HG02981 (cell line): Measurements from ENCODE around the gene IFT52.
A peak's percentile ranks its signal among the peaks of the same experiment; 100 is the strongest.
"Not testable (repeated sequence)": the region's sequence is repeated elsewhere in the genome, so short reads cannot be mapped to it uniquely, and the experiment has no call there.

Experiments
- ATAC-seq: cut with Tn5 transposase; IDR thresholded peaks from one replicate; pipeline ENCODE4 v1.9.1; 2021; ENCODE audit warnings: mild to moderate bottlenecking, moderate library complexity; ENCODE audit not compliant: unreplicated experiment

Gene IFT52

DNA sequence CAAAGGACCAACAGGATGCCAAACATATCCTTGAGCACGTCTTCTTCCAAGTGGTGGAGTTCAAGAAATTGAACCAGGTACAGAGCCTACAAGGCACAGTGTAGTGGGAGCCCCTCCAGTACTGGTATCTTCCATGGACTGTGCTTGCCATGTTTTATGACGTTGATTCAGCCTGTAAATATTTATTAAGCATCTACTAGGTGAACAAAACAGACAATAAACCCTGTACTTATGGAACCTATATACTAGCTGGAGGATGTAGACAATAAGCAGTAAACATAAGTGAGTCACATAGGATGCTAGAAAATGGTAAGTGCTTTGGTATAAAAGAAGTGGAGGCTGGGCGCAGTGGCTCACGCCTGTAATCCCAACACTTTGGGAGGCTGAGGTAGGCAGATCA lies 51.8 kb downstream of the IFT52 start:
- ATAC-seq: no peak

DNA sequence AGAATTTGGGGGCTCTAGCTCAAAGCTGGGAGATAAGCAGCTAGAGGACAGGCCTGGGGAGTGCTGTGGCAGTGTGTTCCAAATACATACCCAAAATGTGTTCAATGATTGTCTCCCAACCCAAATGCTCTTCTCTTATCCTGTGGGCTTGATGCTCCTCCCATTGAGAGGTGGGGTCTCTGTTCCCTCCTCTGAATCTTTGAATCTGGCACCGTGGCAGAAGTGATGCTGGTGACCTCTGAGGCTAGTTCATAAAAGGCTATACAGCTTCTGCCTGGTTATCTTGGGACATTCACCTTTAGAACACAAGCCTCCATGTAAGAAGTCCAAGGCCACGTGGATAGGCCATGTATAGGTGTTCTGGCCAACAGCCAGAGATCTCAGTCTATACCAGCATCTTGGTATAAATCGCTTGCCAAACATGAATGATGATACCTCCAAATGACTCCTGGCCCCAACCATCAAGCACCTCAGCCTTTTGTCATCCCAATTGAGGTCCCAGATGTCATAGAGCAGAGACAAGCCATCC lies 60.3 kb downstream of the IFT52 start:
- no peak for ATAC-seq

DNA sequence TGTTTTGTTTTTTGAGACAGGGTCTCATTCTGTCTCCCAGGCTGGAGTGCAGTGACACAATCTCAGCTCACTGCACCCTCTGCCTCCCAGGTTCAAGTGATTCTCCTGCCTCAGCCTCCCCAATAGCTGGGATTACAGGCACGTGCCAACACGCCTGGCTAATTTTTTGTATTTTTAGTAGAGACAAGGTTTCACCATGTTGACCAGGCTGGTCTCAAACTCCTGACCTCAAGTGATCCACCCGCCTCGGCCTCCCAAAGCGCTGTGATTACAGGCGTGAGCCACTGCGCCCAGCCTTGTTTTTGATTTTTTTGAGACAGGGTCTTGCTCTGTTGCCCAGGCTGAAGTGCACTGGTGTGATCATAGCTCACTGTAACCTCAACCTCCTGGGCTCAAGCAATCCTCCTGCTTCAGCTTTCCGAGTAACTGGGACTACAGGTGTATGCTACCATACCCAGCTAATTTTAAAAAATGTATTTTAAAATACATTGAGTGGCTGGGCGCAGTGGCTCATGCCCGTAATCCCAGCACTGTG lies 61.0 kb downstream of the IFT52 start:
- not testable (repeated sequence) for ATAC-seq

DNA sequence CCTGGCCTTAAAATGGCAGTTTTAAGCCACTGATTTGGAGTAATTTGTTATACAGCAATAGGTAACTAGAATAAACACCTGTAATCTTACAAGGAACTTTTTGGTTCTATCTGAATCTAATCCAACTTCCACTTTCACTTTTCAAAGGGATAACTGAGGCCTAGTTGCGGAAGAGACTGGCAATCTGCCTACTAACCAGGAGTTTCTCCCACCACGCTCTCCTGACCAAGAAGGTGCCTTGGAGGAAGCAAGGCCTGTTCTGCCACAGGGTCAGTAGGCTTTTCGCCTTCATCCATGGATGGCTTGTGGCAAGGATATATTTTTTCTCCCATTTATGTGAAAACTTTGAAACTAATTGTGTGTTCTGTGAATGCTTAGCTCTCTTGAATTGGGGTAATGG lies 63.2 kb downstream of the IFT52 start:
- no peak for ATAC-seq

DNA sequence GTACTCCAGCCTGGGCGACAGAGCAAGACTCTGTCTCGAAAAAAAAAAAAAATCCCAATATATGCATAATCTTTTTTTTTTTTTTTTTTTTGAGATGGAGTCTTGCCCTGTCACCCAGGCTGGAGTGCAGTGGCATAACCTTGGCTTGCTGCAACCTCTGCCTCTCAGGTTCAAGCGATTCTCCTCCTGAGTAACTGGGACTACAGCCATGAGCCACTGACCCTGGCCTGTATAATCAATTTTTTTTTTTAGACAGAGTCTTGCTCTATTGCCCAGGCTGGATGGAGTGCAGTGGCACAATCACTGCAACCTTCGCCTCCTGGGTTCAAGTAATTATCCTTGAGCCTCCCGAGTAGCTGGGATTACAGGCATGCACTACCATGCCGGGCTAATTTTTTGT lies 64.4 kb downstream of the IFT52 start:
- ATAC-seq: not testable (repeated sequence)

DNA sequence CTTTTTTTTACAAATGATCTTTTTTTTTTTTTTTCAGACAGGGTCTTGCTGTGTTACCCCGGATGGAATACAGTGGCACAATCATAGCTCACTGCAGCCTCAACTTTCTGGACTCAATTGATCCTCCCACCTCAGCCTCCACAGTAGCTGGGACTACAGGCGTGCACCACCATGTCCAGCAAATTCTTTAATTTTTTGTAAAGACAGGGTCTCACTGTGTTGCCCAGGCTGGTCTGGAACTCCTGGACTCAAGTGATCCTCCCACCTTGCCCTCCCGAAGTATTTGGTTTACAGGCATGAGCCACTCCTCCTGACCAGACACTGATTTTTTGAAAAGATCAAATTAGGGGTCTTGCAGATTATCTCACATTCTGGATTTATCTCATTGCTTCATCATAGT lies 65.2 kb downstream of the IFT52 start:
- no peak for ATAC-seq

DNA sequence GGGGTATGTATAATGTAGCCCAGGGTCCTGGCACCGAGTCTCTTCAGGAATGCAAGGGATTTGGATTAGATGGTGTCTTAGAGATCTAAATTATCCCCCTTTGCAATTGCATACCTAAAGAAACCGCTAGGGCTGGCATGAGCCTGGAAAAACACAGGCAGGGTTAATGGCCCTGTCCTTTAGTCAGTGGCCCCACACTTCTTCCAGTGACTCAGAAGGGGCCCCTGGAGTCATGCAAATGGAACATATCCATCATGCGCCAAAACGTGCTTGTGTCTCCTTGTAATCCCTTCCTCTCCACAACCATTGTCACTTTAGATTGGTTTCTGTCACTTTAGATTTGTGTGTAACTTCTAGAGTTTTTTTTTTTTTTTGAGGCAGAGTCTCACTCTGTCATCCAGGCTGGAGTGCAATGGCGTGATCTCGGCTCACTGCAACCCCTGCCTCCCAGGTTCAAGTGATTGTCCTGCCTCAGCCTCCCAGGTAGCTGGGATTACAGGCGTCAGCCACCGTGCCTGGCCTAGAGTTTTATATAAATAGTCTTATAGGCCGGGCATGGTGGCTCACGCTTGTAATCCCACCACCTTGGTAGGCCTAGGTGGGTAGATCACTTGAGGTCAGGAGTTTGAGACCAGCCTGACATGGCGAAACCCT lies 67.5 kb downstream of the IFT52 start:
- peak; percentile 4 for ATAC-seq

DNA sequence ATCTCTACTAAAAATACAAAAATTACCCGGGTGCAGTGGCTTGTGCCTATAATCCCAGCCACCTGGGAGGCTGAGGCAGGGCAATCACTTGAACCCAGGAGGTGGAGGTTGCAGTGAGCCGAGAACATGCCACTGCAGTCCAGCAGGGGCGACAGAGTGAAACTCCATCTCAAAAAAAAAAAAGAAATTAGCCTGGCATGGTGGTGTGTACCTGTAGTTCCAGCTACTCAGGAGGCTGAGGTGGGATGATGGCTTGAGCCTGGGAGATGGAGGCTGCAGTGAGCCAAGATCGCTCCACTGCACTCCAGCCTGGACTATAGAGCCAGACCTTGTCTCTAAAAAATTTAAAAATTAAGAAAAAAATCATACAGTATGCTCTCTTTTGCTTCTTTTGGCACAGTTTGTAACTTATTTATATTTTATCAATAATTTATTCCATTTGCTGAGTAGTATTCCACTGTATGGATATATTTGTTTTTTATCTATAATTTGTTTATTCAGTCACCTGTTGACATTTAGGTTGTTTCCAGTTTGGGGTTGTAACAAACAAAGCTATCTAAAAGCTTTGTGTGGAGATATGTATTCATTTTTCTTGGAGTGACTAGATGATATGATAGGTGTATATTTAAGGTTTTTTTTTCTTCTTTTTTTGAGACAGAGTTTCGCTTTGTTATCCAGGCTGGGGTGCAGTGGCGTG lies 68.1 kb downstream of the IFT52 start:
- no peak for ATAC-seq

DNA sequence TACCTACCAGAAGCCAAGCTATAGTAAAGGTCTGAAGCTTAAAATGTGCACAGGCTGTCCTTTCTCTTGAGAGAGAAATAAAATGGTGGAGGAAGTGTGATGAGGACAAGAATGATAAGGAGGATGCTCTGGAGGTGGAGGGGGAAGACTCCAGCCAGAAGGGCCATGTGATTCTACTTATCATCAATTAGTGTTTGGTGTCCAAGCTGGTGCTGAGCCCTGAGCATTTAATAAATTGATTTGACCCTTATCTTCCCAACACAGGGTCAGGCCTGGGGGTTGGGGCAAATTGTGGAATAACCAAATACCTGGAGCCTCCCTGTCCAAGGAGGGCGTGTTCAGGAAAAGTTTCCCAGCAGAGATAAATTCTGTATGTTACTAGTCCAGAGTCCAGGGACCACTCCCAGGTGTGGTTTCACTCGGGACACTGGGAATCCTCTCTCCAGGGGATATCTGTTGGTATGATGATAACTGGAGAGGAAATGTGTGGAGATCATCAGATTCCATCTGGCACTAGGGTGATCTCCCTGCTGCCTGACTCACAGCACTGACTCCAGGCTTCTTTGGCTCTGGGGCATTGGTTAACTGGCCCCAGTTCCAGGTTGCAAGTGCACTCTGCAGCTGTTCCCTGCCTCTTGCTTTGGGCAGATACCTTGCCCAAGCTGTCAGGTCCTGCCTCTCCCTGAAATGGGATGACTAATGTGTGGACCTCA lies 72.4 kb downstream of the IFT52 start:
- no peak for ATAC-seq

DNA sequence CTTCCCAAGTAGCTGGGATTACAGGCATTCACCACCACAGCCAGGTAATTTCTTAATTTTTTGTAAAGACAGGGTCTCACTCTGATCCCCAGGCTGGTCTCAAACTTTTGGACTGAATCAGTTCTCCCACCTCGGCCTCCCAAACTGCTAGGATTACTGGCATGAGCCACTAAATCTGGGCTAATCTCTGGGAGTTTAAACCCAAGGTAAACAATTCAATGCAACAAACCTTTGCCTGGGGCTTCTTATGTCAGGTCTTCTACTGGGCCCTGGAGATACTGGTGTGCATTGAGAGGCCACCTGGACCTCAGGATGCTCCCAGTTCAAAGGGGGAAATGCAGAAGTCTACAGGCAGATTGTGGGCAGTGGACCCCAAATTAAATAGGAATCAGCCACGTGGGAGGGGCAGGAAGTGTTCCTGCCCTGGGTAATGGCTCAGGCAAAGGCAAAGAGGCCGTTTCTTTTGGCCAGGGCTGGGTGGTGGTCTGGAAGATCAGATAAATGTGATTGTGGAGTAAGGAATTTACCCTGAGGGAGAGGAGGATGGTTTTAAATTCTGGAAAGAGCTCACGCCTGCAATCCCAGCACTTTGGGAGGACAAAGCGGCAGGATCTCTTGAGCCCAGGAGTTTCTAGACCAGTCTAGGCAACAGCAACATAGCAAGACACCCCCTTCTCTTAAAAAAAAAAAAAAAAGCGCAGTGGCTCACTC lies 74.9 kb downstream of the IFT52 start:
- no peak for ATAC-seq

DNA sequence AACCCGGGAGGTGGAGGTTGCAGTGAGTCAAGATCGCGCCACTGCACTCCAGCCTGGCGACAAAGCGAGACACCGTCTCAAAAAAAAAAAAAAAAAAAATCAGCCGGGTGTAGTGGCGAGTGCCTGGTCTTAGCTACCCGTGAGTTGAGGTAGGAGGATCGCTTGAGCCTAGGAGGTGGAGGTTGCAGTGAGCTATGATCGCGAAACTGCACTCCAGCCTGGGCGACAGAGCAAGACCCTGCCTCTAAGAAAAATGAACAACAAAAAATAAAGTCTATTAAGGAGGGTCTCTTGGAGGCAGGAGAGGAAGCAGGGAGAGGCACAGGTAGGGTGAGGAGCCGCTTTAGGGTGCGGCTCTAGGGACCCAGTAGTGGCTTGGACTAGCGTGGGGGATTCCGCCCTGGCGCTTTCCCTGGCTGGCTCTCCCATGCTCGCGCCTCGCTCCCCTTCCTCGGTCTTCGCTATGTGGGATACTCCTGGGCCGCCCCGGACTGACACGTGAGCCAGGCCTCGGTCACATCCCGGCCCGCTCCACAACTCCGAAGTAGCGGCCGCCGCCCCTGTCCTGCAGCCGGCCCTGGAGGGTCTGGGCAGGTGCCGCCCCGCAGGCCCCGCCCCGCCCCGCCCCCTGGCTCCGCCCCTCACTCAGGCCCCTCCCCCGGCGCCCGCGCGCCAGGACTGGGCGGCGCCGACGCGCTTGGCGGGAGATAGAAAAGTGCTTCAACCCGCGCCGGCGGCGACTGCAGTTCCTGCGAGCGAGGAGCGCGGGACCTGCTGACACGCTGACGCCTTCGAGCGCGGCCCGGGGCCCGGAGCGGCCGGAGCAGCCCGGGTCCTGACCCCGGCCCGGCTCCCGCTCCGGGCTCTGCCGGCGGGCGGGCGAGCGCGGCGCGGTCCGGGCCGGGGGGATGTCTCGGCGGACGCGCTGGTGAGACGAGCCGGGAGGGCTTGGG lies 75.9 kb downstream of the IFT52 start, which contains the start of gene MYBL2:
MYBL2 (plus strand) TSS at position 739 of the 953 bp plus-strand sequence; CDS start at position 909, 170 bp downstream.
- peak; percentile 72 for ATAC-seq

DNA sequence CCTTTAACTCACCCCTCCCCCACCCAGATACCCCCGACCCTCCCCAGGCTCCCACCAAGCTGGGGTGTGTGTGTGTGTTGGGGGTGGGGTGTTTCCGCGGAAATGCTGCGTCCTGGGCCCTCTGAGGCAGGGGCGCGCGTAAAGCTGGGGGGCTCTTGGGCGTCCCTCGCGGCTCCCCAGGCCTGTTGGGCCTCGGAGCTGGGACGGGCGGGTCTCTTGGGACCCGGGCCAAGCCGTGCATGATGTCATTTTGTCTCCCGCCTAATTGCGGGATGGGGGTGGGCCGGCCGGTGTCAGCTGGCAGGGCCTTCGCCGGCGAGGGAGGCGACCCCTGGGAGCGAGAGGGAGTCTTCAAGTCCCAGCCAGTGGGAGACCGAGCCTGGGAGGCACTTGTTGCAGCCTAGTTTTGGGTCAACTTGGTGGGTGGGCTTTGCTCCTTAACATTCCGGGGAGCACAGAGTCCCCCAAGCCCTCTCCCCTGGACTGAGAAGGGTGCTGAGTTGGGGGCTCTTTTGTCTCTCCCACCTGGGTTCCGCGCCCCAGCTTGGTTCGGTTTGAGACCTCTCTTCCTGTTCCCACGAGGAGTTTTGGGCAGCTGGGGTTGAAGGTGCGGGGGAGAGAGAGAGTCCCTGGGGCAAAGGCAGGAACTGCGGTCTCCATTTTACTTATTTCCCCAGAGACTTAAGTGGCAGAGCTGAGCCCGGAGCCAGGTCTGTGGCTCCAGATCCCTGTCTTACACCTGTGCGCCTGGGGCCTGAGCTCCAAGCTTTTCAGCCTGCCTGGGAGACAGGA lies 76.8 kb downstream of the IFT52 start:
- ATAC-seq: peak; percentile 35

DNA sequence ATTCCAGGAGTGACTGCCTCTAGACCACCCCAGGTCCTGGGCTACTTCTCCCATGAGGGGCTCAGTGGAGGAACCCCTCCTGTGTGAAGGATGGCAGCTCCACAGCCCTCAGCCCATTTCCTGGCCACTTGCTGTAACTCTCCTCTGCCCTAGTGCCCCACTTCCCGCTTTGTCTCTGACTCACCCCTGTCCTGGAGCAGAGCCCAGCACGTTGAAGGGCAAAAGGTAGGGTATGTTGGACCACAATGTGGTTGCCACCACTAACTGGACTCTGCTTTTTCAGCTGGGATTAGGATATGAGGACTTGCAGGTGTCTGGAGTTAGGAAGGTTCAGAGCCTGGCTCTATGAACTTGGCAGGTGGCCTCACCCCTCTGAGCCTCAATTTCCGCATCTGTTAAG lies 78.6 kb downstream of the IFT52 start:
- ATAC-seq: no peak

DNA sequence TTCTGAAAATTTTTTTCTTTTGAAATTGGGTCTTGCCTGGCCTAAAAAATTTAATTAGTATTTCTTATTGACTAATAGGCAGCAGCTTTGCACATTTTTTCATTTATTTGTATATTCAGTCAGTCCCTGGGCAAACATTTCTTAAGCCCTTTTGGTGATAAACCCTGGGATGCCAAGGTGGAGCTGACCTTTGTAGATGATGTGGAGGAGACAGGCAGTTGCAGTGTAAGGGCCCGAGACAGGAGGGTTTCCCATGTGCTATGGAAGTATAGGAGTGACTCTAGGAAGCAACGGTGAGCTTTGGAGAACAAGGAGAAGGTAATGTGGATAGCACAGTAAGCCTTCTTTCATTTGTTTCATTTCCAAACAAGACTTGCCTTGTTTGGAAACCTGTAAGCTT lies 79.7 kb downstream of the IFT52 start:
- no peak for ATAC-seq

DNA sequence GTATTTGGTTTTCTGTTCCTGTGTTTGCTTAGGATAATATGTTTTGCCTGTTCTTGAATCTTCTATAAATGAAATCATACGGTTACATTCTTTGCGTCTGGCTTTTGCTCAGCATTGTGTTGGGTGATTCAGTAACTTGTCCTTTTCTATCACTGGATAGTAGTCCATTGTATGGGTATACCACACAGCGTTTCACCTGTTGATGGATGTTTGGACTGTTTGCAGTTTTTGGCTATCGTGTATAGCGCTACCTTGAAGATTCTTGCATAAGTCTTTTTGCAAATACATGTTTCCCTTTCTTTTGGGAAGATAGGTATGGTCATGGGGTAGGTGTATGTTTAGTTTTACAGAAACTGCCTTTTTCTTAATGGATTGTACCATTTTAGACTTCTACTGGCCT lies 85.6 kb downstream of the IFT52 start:
- no peak for ATAC-seq

DNA sequence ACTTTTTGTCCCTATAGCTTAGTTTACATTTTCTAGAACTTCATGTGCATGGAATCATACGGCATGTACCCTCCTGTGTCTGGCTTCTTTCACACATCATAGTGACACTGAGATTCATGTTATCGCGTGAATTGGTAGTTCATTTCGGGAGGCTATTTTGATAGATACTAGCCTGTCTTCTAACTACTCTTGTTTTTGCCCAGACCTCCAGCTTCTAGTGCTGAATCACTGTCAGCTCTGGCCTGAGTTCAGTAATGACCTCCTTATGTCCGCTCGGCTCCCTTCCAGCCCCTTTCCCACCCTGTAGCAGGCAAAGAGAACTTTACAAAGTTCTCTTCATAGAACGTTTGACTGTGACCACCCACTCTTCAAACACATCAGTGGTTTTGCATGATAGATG lies 90.2 kb downstream of the IFT52 start:
- ATAC-seq: no peak

DNA sequence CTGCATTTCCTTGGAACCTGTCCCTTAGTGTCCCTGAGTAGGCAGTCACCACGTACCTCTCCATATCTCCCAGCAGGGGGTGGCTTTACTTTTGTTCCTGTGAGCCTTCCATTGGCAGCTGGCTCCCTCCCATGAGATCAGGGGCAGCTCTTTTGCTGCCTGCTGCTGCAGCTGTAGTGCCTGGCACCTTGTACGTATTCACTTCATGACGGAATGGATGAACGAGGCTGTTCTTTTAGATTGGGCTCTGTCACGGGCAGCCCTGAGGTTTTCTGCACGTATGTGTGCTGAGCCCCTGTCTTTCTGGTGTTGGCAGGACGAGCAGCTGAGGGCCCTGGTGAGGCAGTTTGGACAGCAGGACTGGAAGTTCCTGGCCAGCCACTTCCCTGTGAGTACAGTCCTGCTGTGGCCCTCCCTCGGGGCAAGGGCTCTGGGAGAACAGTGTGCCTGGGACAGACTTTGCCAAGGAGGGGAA lies 90.8 kb downstream of the IFT52 start:
- ATAC-seq: peak; percentile 24

DNA sequence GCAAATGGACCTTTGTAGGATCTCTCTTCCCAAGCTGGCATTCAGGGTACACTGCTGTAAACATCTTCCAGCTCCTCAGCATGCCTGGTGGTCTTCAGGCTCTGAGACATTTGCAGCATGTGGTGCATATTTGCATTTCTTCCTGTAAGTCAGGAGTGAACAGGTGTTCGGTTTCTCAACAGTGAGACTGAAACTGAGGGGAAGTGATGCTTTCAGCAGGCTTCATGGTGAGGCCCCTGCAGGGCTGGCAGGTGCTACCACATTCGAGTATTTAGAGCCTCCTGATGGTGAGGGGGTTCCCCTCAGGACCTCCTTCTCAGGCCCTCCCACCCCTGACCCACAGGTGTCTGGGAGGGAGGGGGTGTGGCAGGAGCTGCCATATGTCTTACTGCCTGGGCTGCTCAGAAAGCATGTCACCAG lies 91.3 kb downstream of the IFT52 start:
- peak; percentile 92 for ATAC-seq

DNA sequence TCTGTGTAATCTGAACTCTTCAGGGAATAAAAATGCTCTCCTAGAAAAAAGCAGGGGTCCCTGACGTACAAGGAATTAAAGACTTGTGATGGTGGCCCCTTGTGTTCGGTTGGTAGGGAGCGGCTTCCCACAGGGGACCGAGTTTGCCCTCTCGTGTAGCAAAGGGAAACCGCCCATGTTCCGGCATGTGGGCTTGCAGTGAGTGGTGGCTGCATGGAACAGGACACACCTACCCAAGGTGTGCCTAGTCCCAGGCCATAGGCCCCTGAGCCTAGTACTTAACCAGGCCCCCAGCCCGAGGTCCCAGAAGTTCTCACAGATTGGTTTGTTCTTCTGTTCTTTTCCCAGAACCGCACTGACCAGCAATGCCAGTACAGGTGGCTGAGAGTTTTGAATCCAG lies 91.7 kb downstream of the IFT52 start:
- ATAC-seq: peak; percentile 20
